ENCODE data around the gene DNAJC24. TPM values are rescaled to one million over a fixed set of nuclear protein-coding genes. Genes with fewer than 3 reads are reported as not detected.

The DNAJC24 gene
- total and polyA plus RNA-seq, 9 of the 15 experiments (the other 6 are each of a cell fraction or from before 2014, with no cell fraction given), result 12.2 to 31.9 (median 16.9) TPM

GRCh38 chr11:31419138-31419537, 49.5 kb downstream of the DNAJC24 start (continued):
- TF ChIP-seq ZBTB43 (CRISPR knock-in tag; IDR thresholded peaks at IDR 0.05) (no peak), KHSRP (IDR thresholded peaks at IDR 0.05) (no peak), REST (IDR thresholded peaks at IDR 0.05; ENCODE audit: borderline replicate concordance) (peak; percentile 16; the same call in 1 of the 2 replicates), REST (CRISPR knock-in tag; IDR thresholded peaks at IDR 0.05; ENCODE audit: low read depth) (no peak), ZNF778 (CRISPR knock-in tag; IDR thresholded peaks at IDR 0.05) (no peak), BRF2 (IDR thresholded peaks at IDR 0.05; ENCODE audit: borderline replicate concordance, insufficient read depth, insufficient read length) (no peak), MLLT1 (IDR thresholded peaks at IDR 0.05) (no peak), KLF16 (IDR thresholded peaks at IDR 0.05) (0 out of 2 replicates have a peak, but pooled peaks have one; percentile 9), CBFA2T3 (IDR thresholded peaks at IDR 0.05) (peak; percentile 43; the same call in 1 of the 2 replicates), MXI1 (IDR thresholded peaks at IDR 0.05; ENCODE audit: low read depth, low read length) (no peak), CCNT2 (IDR thresholded peaks at IDR 0.05; ENCODE audit: borderline replicate concordance, extremely low read depth, insufficient read length, low read depth, low read length) (peak; percentile 37), SMARCE1 (IDR thresholded peaks at IDR 0.05) (0 out of 2 replicates have a peak, but pooled peaks have one; percentile 24), ZEB2 (IDR thresholded peaks at IDR 0.05) (peak; percentile 35; the same call in 1 of the 2 replicates), ETS2 (tag; IDR thresholded peaks at IDR 0.05; ENCODE audit: borderline replicate concordance, poor library complexity, severe bottlenecking) (no peak), STAT5A (IDR thresholded peaks at IDR 0.05; ENCODE audit: borderline replicate concordance, low read length) (peak; percentile 49; the same call in 1 of the 2 replicates), DPF2 (IDR thresholded peaks at IDR 0.05) (peak; percentile 47; the same call in 1 of the 2 replicates)

Measured in K562 (cell line).